22Rv1 (cell line): Measurements from ENCODE around the gene CRELD2.

Experiments
- H3K27ac ChIP-seq: fragments of 450-650 bp; 2 replicates; pipeline ENCODE4 v1.5.1; 2017
- CTCF ChIP-seq: fragments of 450-650 bp; IDR thresholded peaks from 2 replicates; pipeline ENCODE4 v1.5.1; 2017; ENCODE audit warnings: mild to moderate bottlenecking
- ZFX ChIP-seq: fragments of 450-650 bp; IDR thresholded peaks from 2 replicates; pipeline ENCODE4 v1.6.1; 2017; ENCODE audit warnings: antibody characterized with exemption, borderline replicate concordance

Gene CRELD2

GRCh38 chr22:49907807-49908206 is 10.6 kb upstream of the CRELD2 start:
- H3K27ac ChIP-seq: no peak overlapping the region

GRCh38 chr22:49909476-49910205 is 8.8 kb upstream of the CRELD2 start:
- no peak for TF ChIP-seq CTCF
- TF ChIP-seq ZFX: no peak
- no peak overlapping the region for H3K27ac ChIP-seq

More at GRCh38 chr22:49907807-49908206, 10.6 kb upstream of the CRELD2 start:
- TF ChIP-seq CTCF (no peak), ZFX (no peak)

- no peak for TF ChIP-seq CTCF
- no peak for TF ChIP-seq ZFX
- H3K27ac ChIP-seq: no peak overlapping the region
Measured at GRCh38 chr22:49910229-49911155, 7.9 kb upstream of the CRELD2 start.

GRCh38 chr22:49911881-49912625 is 6.4 kb upstream of the CRELD2 start:
- no peak for TF ChIP-seq ZFX
- no peak for TF ChIP-seq CTCF
- H3K27ac ChIP-seq: no peak overlapping the region

- H3K27ac ChIP-seq: no peak overlapping the region
- TF ChIP-seq CTCF (no peak), ZFX (no peak)
Measured at GRCh38 chr22:49913026-49913425, 5.4 kb upstream of the CRELD2 start.

GRCh38 chr22:49913446-49913845 is 5.0 kb upstream of the CRELD2 start:
- H3K27ac ChIP-seq: no peak overlapping the region
- no peak for TF ChIP-seq CTCF
- no peak for TF ChIP-seq ZFX
